GM23248 (cell line): ENCODE results near the gene ZFP64. TPM values are rescaled to one million over a fixed set of nuclear protein-coding genes. Genes with fewer than 3 reads are reported as not detected.

Experiments
- DNase-seq: peaks from one replicate; pipeline ENCODE4 v3.0.0-alpha.2; 2015
- H2AFZ ChIP-seq: fragments of 200-600 bp; sonication (generic); 2 replicates; pipeline ENCODE4 v1.6.1; 2016; ENCODE audit warnings: antibody characterized with exemption
- H3F3A ChIP-seq: fragments of 200-600 bp; sonication (generic); 2 replicates; pipeline ENCODE4 v1.6.1; 2016; ENCODE audit warnings: mild to moderate bottlenecking, antibody characterized with exemption, mixed run types; ENCODE audit not compliant: insufficient read depth
- H3K27ac ChIP-seq: fragments of 200-600 bp; sonication (generic); 2 replicates; pipeline ENCODE4 v1.5.1; 2016; ENCODE audit warnings: mild to moderate bottlenecking
- H3K27me3 ChIP-seq: fragments of 200-600 bp; sonication (generic); replicated peaks from 2 replicates; pipeline ENCODE4 v1.6.1; 2016; ENCODE audit warnings: mild to moderate bottlenecking; ENCODE audit not compliant: insufficient read depth
- H3K36me3 ChIP-seq: fragments of 200-600 bp; sonication (generic); 2 replicates; pipeline ENCODE4 v1.6.1; 2016; ENCODE audit warnings: low read depth, mild to moderate bottlenecking
- H3K4me1 ChIP-seq: fragments of 200-600 bp; sonication (generic); 2 replicates; pipeline ENCODE4 v1.6.1; 2016; ENCODE audit warnings: mild to moderate bottlenecking; ENCODE audit not compliant: insufficient read depth
- H3K4me2 ChIP-seq: fragments of 200-600 bp; sonication (generic); one replicate; pipeline ENCODE4 v1.6.1; 2016; ENCODE audit warnings: mild to moderate bottlenecking; ENCODE audit not compliant: unreplicated experiment
- H3K4me3 ChIP-seq: fragments of 200-600 bp; sonication (generic); 2 replicates; pipeline ENCODE4 v1.5.1; 2016; ENCODE audit warnings: mild to moderate bottlenecking
- H3K79me2 ChIP-seq: fragments of 200-600 bp; sonication (generic); 2 replicates; pipeline ENCODE4 v1.6.1; 2016; ENCODE audit warnings: mild to moderate bottlenecking; ENCODE audit not compliant: insufficient read depth
- H3K9ac ChIP-seq: fragments of 200-600 bp; sonication (generic); 2 replicates; pipeline ENCODE4 v1.6.1; 2016; ENCODE audit warnings: mild to moderate bottlenecking
- H3K9me2 ChIP-seq: fragments of 200-600 bp; sonication (generic); 2 replicates; pipeline ENCODE4 v1.6.1; 2016; ENCODE audit warnings: mixed run types, mild to moderate bottlenecking, moderate library complexity; ENCODE audit not compliant: insufficient read depth
- H3K9me3 ChIP-seq: fragments of 200-600 bp; sonication (generic); one replicate; pipeline ENCODE4 v1.6.1; 2017; ENCODE audit warnings: low read depth
- H4K20me1 ChIP-seq: fragments of 200-600 bp; sonication (generic); 2 replicates; pipeline ENCODE4 v1.6.0; 2016; ENCODE audit not compliant: insufficient read depth
- EZH2 ChIP-seq: fragments of 200-600 bp; sonication (generic); IDR thresholded peaks from 2 replicates; pipeline ENCODE4 v1.6.1; 2018; ENCODE audit warnings: antibody characterized with exemption, mild to moderate bottlenecking; ENCODE audit not compliant: insufficient read depth, poor library complexity, severe bottlenecking
- EZH2phosphoT487 ChIP-seq: fragments of 200-600 bp; sonication (generic); IDR thresholded peaks from 2 replicates; pipeline ENCODE4 v1.6.1; 2018; ENCODE audit warnings: antibody characterized with exemption, moderate library complexity, mild to moderate bottlenecking, low read depth; ENCODE audit not compliant: insufficient read depth
- WGBS, 2 experiments: methylation state at CpG; one replicate each; pipeline ENCODE4 v1.1.6; 2015 to 2017; ENCODE audit warnings: low lambda C conversion rate in 2 of 2, low coverage in 1 of 2; ENCODE audit errors: missing lambda C conversion rate in 2 of 2; 5-methylcytosine and 5-hydroxymethylcytosine counted together
- in situ Hi-C: fragments of 300-500 bp; cut with MboI; formaldehyde crosslinking; loops from 2 replicates; pipeline ENCODE4 v1.15.0; 2020
- polyA plus RNA-seq: library from polyadenylated mRNA; unstranded; fragments of >200 nt; fragmentation: Nextera tagmentation; extraction: Ambion mirVana; gene quantifications from 2 replicates; pipeline ENCODE4 v1.2.1, GENCODE V29; 2016
- total RNA-seq: library from RNA; depleted of rRNA; stranded (reverse); fragments of >200 nt; shearing (Covaris generic); gene quantifications from 2 replicates; pipeline ENCODE4 v1.2.3, GENCODE V29; 2014

Gene ZFP64
- total and polyA plus RNA-seq, 2 experiments from 2014 or later = 14.3 to 20.8 TPM

GRCh38 chr20:52209154-52209571 lies 17.6 kb upstream of the ZFP64 start:
- Histone ChIP-seq H3K27ac (no peak overlapping the region), H4K20me1 (no peaks in the 10 kb centered on the region), H3F3A (no peaks in the 10 kb centered on the region), H3K9me2 (no peaks in the 10 kb centered on the region), H3K9ac (no peak overlapping the region), H3K4me3 (no peak overlapping the region), H2AFZ (no peak overlapping the region), H3K4me2 (no peak overlapping the region), H3K36me3 (no peaks in the 10 kb centered on the region), H3K9me3 (no peaks in the 10 kb centered on the region), H3K4me1 (no peaks in the 10 kb centered on the region), H3K79me2 (no peaks in the 10 kb centered on the region), H3K27me3 (peaks cover 24% of the 10 kb centered on the region)
- no peak for TF ChIP-seq EZH2
- no peak for TF ChIP-seq EZH2phosphoT487
- DNase-seq = no peak
- 20 to 28% methylated on average over 4 of the region's 4 CpGs for WGBS, 2 experiments
- in situ Hi-C loops = no loop called here

DNA sequence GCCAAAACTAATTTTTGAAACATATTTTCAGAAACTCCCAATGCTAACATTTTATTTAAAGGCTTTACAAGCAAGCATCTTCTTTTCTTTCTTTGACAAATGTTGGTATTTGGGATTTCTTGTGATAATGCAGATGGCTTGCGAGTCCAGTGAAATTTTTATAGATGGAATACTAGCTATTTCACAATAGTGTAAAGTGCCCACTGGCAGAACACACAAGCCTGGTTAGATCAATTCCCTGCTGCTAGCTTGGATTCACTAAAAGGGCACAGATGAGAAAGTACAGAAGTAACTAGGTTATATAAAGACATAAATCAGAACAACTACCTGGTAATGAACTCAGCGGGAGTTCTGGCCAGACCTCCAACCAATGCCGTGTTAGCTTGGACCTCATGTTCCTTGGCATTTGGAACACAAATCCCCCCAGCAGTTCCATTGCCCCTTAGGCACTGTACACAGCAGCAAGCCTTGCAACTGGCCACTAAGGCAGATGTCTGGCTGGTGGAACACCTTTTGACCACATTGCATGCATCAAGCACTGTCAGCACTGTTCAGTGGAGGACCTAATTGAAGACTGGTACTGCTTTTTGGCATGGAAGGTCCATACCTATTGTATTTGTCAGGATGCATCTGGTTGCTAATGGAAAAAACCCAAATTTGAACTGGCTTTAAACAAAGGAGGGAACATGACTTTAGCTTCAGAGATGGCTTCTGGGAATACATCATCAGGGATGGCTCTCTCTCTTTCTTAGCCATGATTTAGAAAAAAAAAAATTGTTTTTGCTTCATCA lies 15.6 kb upstream of the ZFP64 start:
- Histone ChIP-seq H3K4me1 (no peaks in the 10 kb centered on the region), H3K9me3 (no peaks in the 10 kb centered on the region), H2AFZ (no peak overlapping the region), H3K9ac (no peak overlapping the region), H3F3A (no peaks in the 10 kb centered on the region), H3K27ac (no peak overlapping the region), H4K20me1 (no peaks in the 10 kb centered on the region), H3K36me3 (no peaks in the 10 kb centered on the region), H3K9me2 (no peaks in the 10 kb centered on the region), H3K79me2 (no peaks in the 10 kb centered on the region), H3K4me2 (no peak overlapping the region), H3K27me3 (peaks cover 6% of the 10 kb centered on the region; the same call in 1 of the 2 replicates), H3K4me3 (no peak overlapping the region)
- in situ Hi-C loops = no loop called here
- no peak for DNase-seq
- 69 to 78% methylated on average over 3 of the region's 3 CpGs for WGBS, 2 experiments
- TF ChIP-seq EZH2phosphoT487 (no peak), EZH2 (no peak)

DNA sequence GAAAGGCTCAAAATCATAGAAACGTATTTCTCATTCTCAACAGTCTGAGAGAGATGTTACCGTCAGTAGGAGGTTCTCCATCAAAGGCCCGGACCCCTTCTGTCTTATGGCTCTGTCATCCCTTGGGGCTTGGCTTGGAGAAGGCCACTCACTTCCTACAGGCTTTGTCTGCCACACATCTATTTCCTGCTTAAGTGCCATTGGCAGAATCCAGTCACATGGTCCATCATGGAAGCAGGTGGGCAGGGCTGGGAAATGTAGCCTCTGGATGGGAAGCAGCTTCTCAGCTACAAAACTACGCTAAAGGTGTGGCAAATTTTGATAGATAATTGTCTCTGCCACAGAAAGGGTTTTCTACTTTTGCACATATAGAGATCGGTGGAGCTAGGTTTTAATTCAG lies 12.6 kb upstream of the ZFP64 start:
- WGBS, 2 experiments = 66 to 67% methylated on average over 5 of the region's 5 CpGs

DNA sequence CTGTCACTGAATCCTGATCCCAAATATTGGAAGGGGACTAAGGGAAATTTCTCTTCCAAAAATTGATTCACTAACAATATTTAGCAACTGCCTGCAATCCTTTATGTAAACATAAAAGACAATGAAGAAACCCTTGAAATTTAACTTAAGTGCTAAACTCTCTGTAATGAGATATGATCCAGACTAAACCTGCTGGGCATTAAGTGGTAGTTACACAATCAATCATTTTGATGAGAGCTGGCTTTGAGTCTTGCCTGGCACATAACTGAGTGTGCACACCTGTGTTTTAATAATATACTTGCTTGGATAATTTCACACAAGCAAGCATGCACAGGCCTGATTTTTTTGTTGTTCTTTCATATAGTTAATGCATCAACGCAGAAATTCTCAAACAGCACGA lies 9.8 kb upstream of the ZFP64 start:
- Histone ChIP-seq H2AFZ (no peak overlapping the region), H4K20me1 (no peaks in the 10 kb centered on the region), H3K4me2 (no peak overlapping the region), H3K9ac (no peak overlapping the region), H3K4me1 (no peaks in the 10 kb centered on the region), H3K27ac (no peak overlapping the region), H3K27me3 (no peaks in the 10 kb centered on the region), H3K4me3 (no peak overlapping the region), H3K9me3 (no peaks in the 10 kb centered on the region), H3K36me3 (no peaks in the 10 kb centered on the region), H3K9me2 (no peaks in the 10 kb centered on the region), H3F3A (no peaks in the 10 kb centered on the region), H3K79me2 (no peaks in the 10 kb centered on the region)
- 81 to 94% methylated on average over 2 of the region's 2 CpGs for WGBS, 2 experiments
- no peak for DNase-seq
- in situ Hi-C loops = no loop called here
- TF ChIP-seq EZH2phosphoT487 (no peak), EZH2 (no peak)

More for the DNA sequence above, 12.6 kb upstream of the ZFP64 start:
- no peaks in the 10 kb centered on the region for H3K79me2 ChIP-seq
- H3F3A ChIP-seq = no peaks in the 10 kb centered on the region
- no peak overlapping the region for H2AFZ ChIP-seq
- no peak for DNase-seq
- TF ChIP-seq EZH2phosphoT487 (no peak), EZH2 (no peak)
- H3K4me1 ChIP-seq = no peaks in the 10 kb centered on the region
- no peaks in the 10 kb centered on the region for H3K9me2 ChIP-seq
- H3K27ac ChIP-seq = no peak overlapping the region
- H4K20me1 ChIP-seq = no peaks in the 10 kb centered on the region
- H3K4me3 ChIP-seq = no peak overlapping the region
- H3K4me2 ChIP-seq = no peak overlapping the region
- no peaks in the 10 kb centered on the region for H3K36me3 ChIP-seq
- H3K9ac ChIP-seq = no peak overlapping the region
- H3K9me3 ChIP-seq = no peaks in the 10 kb centered on the region
- in situ Hi-C loops = no loop called here
- peaks cover 6% of the 10 kb centered on the region; the same call in 1 of the 2 replicates for H3K27me3 ChIP-seq
